ENCODE data around the gene ELP4.

ELP4 gene

DNA sequence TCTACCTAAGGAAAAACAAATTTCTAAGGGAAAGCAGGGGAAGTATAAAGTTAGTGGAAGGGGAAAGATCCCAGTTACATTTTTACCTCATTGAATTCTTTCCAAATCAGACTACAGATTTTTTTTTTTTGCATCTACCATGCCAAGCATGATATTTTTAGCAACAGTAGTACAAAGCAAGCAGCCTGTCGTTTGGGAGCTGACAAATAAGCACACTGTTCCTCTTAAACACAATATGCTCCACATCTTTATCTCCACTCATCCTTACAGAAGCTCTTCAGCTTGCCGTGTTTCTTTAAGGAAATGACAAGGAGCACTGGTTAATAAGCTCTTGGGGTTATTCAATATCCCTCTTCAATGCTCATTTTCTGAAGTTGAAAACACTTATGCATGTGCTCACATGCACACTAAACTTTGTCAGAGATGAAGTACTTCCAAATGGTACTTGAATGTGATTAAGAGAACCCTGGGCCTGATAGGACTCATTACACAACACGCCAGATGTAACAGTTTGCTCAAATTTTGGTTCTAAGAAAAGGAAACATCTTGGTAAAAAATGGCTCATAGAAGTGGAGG lies 247.8 kb downstream of the ELP4 start:
- H4K20me1 ChIP-seq (ENCODE audit: insufficient read depth, low read length): no peaks in the 10 kb centered on the region
- no peaks in the 10 kb centered on the region for H3K9me2 ChIP-seq (ENCODE audit: low read depth, low read length)
- H3K36me3 ChIP-seq (ENCODE audit: insufficient read depth, low read length): no peaks in the 10 kb centered on the region
- H3K79me2 ChIP-seq (ENCODE audit: insufficient read depth, low read length): no peaks in the 10 kb centered on the region
- no peaks in the 10 kb centered on the region for H3F3A ChIP-seq (ENCODE audit: insufficient read depth, low read length)
- TF ChIP-seq EZH2 (IDR thresholded peaks at IDR 0.05; ENCODE audit: borderline replicate concordance, low read length): no peak
- TF ChIP-seq, protein P1, sequence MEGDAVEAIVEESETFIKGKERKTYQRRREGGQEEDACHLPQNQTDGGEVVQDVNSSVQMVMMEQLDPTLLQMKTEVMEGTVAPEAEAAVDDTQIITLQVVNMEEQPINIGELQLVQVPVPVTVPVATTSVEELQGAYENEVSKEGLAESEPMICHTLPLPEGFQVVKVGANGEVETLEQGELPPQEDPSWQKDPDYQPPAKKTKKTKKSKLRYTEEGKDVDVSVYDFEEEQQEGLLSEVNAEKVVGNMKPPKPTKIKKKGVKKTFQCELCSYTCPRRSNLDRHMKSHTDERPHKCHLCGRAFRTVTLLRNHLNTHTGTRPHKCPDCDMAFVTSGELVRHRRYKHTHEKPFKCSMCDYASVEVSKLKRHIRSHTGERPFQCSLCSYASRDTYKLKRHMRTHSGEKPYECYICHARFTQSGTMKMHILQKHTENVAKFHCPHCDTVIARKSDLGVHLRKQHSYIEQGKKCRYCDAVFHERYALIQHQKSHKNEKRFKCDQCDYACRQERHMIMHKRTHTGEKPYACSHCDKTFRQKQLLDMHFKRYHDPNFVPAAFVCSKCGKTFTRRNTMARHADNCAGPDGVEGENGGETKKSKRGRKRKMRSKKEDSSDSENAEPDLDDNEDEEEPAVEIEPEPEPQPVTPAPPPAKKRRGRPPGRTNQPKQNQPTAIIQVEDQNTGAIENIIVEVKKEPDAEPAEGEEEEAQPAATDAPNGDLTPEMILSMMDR (IDR thresholded peaks at IDR 0.05; ENCODE audit: low read length): no peak
- H3K27me3 ChIP-seq (ENCODE audit: insufficient read depth, low read length): no peaks in the 10 kb centered on the region
- no peak overlapping the region for H3K9ac ChIP-seq (ENCODE audit: low read length)
- no peak overlapping the region for H3K4me3 ChIP-seq (ENCODE audit: low read depth, low read length, poor library complexity, severe bottlenecking)
- H3K27ac ChIP-seq (ENCODE audit: low read depth, low read length, poor library complexity, severe bottlenecking): no peak overlapping the region
- H3K4me2 ChIP-seq (ENCODE audit: low read length): no peak overlapping the region
- H3K4me1 ChIP-seq (ENCODE audit: insufficient read depth, low read length, severe bottlenecking): no peaks in the 10 kb centered on the region
- H3K9me3 ChIP-seq (ENCODE audit: low read length): no peaks in the 10 kb centered on the region
- no peak overlapping the region for H2AFZ ChIP-seq (ENCODE audit: low read length)

DNA sequence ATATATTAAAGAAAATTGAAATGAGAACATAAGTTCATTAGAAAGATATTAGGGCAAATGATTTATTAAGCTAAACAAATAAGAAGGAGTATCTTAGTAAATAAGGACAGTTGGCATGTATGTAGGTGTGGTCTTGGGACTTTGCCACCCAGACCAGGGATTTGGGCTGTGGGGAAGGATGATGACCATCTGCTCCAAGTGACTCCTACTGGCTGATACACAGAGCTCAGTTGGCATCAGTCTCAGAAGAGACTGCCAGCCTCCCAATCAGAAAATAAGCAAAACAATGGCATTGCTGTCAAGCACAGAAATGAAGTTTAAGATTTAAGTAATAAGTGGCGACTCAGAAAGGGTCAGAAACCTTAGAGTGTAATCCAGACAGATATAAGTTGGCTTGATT lies 252.1 kb downstream of the ELP4 start:
- no peak overlapping the region for H3K4me2 ChIP-seq (ENCODE audit: low read length)
- no peaks in the 10 kb centered on the region for H3K79me2 ChIP-seq (ENCODE audit: insufficient read depth, low read length)
- no peaks in the 10 kb centered on the region for H3K4me1 ChIP-seq (ENCODE audit: insufficient read depth, low read length, severe bottlenecking)
- no peak overlapping the region for H2AFZ ChIP-seq (ENCODE audit: low read length)
- H3K4me3 ChIP-seq (ENCODE audit: low read depth, low read length, poor library complexity, severe bottlenecking): no peak overlapping the region
- no peaks in the 10 kb centered on the region for H3K27me3 ChIP-seq (ENCODE audit: insufficient read depth, low read length)
- no peaks in the 10 kb centered on the region for H3K9me2 ChIP-seq (ENCODE audit: low read depth, low read length)
- H3K9ac ChIP-seq (ENCODE audit: low read length): no peak overlapping the region
- no peaks in the 10 kb centered on the region for H3K36me3 ChIP-seq (ENCODE audit: insufficient read depth, low read length)
- H3F3A ChIP-seq (ENCODE audit: insufficient read depth, low read length): no peaks in the 10 kb centered on the region
- no peaks in the 10 kb centered on the region for H3K9me3 ChIP-seq (ENCODE audit: low read length)
- H3K27ac ChIP-seq (ENCODE audit: low read depth, low read length, poor library complexity, severe bottlenecking): no peak overlapping the region
- TF ChIP-seq, protein P1 (IDR thresholded peaks at IDR 0.05; ENCODE audit: low read length): no peak
- no peak for TF ChIP-seq EZH2 (IDR thresholded peaks at IDR 0.05; ENCODE audit: borderline replicate concordance, low read length)
- no peaks in the 10 kb centered on the region for H4K20me1 ChIP-seq (ENCODE audit: insufficient read depth, low read length)

DNA sequence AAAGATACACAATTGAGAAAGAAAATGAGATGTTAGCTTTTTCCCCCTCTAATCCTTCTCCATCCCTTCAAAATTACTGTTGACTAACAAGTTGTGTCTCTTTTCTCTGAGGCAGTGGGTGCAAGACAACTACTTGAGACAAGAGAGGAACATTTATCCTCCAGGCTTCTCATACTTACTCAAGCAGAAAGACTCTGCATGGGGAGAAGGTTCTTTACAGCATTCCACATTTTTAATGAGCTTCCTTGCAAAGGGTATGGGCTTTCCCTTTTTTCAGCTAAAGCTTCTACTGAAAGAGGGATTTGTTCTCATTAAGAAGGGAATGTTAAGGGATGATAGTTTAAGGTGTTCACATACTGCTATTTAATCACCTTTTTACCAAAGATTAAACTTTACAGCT lies 253.7 kb downstream of the ELP4 start:
- H3K9ac ChIP-seq (ENCODE audit: low read length): no peak overlapping the region
- H3K4me1 ChIP-seq (ENCODE audit: insufficient read depth, low read length, severe bottlenecking): no peaks in the 10 kb centered on the region
- H2AFZ ChIP-seq (ENCODE audit: low read length): no peak overlapping the region
- no peaks in the 10 kb centered on the region for H3K27me3 ChIP-seq (ENCODE audit: insufficient read depth, low read length)
- no peaks in the 10 kb centered on the region for H3K9me2 ChIP-seq (ENCODE audit: low read depth, low read length)
- TF ChIP-seq, protein P1 (IDR thresholded peaks at IDR 0.05; ENCODE audit: low read length): no peak
- no peak for TF ChIP-seq EZH2 (IDR thresholded peaks at IDR 0.05; ENCODE audit: borderline replicate concordance, low read length)
- H4K20me1 ChIP-seq (ENCODE audit: insufficient read depth, low read length): no peaks in the 10 kb centered on the region
- no peaks in the 10 kb centered on the region for H3K79me2 ChIP-seq (ENCODE audit: insufficient read depth, low read length)
- H3K36me3 ChIP-seq (ENCODE audit: insufficient read depth, low read length): no peaks in the 10 kb centered on the region
- H3K27ac ChIP-seq (ENCODE audit: low read depth, low read length, poor library complexity, severe bottlenecking): no peak overlapping the region
- H3F3A ChIP-seq (ENCODE audit: insufficient read depth, low read length): no peaks in the 10 kb centered on the region
- no peak overlapping the region for H3K4me2 ChIP-seq (ENCODE audit: low read length)
- H3K4me3 ChIP-seq (ENCODE audit: low read depth, low read length, poor library complexity, severe bottlenecking): no peak overlapping the region
- H3K9me3 ChIP-seq (ENCODE audit: low read length): no peaks in the 10 kb centered on the region
